PC-9 (cell line): ENCODE results near the gene CDK11B.

Source experiments
- CTCF ChIP-seq: fragments of 200-600 bp; sonication (generic); conservative IDR thresholded peaks from 2 replicates; pipeline ENCODE4 v1.6.1; 2017; ENCODE audit warnings: mixed run types, antibody characterized with exemption, mild to moderate bottlenecking, moderate library complexity
- EZH2 ChIP-seq: fragments of 200-600 bp; sonication (generic); IDR thresholded peaks from 2 replicates; pipeline ENCODE4 v1.8.0; 2017; ENCODE audit warnings: antibody characterized with exemption, low read depth

- no peak; the same call in 1 of the 2 replicates for TF ChIP-seq CTCF
- TF ChIP-seq EZH2: no peak
Observed at GRCh38 chr1:1598051-1598719, 60.6 kb downstream of the CDK11B start.
